Loucy (cell line): ENCODE results near the gene CHIT1.

ENCODE experiments used
- CTCF ChIP-seq: fragments of 200-600 bp; sonication (generic); conservative IDR thresholded peaks from 2 replicates; pipeline ENCODE4 v1.5.1; 2014; ENCODE audit warnings: mild to moderate bottlenecking, antibody characterized with exemption, low read length
- EZH2phosphoT487 ChIP-seq: fragments of 200-600 bp; IDR thresholded peaks from 2 replicates; pipeline ENCODE4 v1.6.1; 2018; ENCODE audit warnings: antibody characterized with exemption, mild to moderate bottlenecking, moderate library complexity, borderline replicate concordance

- TF ChIP-seq CTCF (no peak), EZH2phosphoT487 (no peak)
Observed at GRCh38 chr1:203168256-203168786, 61.2 kb downstream of the CHIT1 start.
